ENCODE data around the gene COQ9.

COQ9 gene

DNA sequence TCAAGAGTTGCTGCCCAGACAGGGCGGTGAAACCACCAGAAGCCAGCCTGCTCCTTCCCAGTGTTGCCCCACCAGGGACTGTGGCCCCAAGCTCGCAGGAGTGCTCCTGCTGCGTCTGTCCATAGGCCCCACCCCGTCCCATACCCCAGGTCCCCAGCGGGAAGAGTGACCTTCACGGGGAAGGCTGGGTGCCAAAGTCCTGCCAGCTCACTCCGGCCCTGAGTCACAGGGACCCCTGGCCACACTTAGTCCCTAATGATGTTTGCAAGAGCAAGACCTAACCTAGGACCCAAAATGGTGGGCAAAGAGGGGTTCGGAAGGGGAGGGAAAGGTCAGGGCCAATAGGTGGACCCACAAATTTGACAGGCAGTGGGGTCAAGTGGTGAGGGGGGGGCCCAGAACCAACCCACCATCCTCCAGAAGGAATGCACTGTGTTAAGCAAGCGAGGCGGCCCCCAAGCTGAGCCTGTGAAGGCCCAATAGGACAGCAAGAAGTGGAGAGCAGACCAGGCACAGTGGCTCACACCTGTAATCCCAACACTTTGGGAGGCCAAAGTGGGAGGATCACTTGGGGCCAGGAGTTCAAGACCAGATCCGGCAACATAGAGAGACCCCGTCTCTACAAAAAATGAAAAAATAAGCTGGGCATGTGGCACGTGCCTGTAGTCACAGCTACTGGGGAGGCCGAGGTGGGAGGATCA is 35.7 kb downstream of the COQ9 start:
- Histone ChIP-seq H3K27me3 (replicated peaks; ENCODE audit: control insufficient read depth, insufficient read depth, low read length) (no peaks in the 10 kb centered on the region; the same call in 1 of the 2 replicates), H3K4me3 (replicated peaks; ENCODE audit: low read depth, low read length) (no peak overlapping the region), H3K36me3 (ENCODE audit: control insufficient read depth, insufficient read depth, low read length) (no peaks in the 10 kb centered on the region)
- no peak for DNase-seq (ENCODE audit: extremely low read depth, insufficient read length)
- TF ChIP-seq CTCF (IDR thresholded peaks at IDR 0.05; ENCODE audit: insufficient read depth, low read length, poor library complexity, severe bottlenecking): no peak

- TF ChIP-seq CTCF (IDR thresholded peaks at IDR 0.05; ENCODE audit: insufficient read depth, low read length, poor library complexity, severe bottlenecking): no peak
- H3K4me3 ChIP-seq (replicated peaks; ENCODE audit: low read depth, low read length): no peak overlapping the region
- H3K27me3 ChIP-seq (replicated peaks; ENCODE audit: control insufficient read depth, insufficient read depth, low read length): no peaks in the 10 kb centered on the region; the same call in 1 of the 2 replicates
- DNase-seq (ENCODE audit: extremely low read depth, insufficient read length): no peak
- H3K36me3 ChIP-seq (ENCODE audit: control insufficient read depth, insufficient read depth, low read length): no peaks in the 10 kb centered on the region
Measured at GRCh38 chr16:57483725-57484514, 36.6 kb downstream of the COQ9 start.

DNA sequence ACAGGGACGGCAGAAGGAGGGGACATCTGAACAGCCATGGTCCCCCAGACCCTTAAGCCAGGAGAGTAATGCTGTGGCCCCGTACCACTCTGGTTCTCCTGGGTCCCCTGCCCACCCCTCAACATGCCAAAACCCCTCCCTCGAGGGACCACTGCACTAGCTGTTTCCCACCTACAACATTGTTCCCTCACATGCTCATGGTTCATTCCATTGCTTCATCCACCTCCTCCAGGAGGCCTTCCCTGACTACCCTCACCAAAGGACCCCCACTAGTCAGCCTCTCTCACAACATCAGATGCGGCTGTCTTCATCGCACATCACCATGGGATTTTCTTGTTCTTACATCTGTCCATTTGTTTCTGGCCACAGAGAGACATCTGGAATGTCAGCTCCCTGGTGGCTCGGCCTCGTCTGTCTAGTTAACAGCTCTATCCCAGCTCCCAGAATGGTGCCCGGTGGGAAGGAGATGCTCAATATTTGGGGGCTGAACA is 37.3 kb downstream of the COQ9 start:
- no peak overlapping the region for H3K4me3 ChIP-seq (replicated peaks; ENCODE audit: low read depth, low read length)
- H3K27me3 ChIP-seq (replicated peaks; ENCODE audit: control insufficient read depth, insufficient read depth, low read length): no peaks in the 10 kb centered on the region
- no peak for TF ChIP-seq CTCF (IDR thresholded peaks at IDR 0.05; ENCODE audit: insufficient read depth, low read length, poor library complexity, severe bottlenecking)
- no peaks in the 10 kb centered on the region for H3K36me3 ChIP-seq (ENCODE audit: control insufficient read depth, insufficient read depth, low read length)
- DNase-seq (ENCODE audit: extremely low read depth, insufficient read length): no peak

DNA sequence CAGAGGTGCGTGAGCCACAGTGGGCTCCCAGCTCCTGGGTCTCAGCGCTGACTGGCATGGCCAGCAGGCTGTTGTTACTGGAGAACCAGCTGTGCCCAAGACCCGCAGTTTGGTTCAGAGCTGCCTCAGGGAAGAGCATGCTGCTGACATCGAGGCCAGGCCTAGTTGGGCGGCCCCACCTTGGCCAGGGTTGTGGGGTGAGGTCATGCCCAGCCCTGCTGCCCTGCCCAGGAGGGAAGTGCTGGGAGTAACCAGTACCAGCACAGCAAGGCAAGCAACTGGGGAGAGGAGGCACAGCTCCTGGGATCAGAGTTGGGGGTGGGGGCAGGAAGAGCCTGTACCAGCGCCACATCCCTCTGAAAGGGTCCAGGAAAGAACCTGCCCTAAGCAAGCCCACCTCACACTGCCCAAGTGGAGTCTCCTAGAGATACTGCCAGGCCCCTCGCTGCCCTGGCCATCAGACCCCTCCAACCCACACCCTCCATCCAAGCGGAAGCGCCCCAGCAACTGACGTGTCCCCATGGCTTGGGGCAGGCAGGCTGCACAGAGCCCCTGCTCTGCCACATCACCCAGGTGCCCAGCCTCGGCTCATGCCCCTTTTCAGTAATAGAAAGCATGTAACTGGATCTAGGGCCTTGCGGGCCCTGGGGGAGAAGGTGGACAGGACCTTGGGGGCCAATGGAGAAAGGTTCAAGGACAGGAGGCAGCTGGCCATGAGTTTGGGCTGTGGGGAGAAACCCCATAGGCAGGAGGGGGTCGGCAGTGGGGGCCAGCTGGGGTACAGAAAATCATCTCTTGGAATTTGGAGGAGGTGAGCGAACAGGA is 38.0 kb downstream of the COQ9 start:
- Histone ChIP-seq H3K4me3 (replicated peaks; ENCODE audit: low read depth, low read length) (peak overlapping the region; percentile 66), H3K27me3 (replicated peaks; ENCODE audit: control insufficient read depth, insufficient read depth, low read length) (no peaks in the 10 kb centered on the region), H3K36me3 (ENCODE audit: control insufficient read depth, insufficient read depth, low read length) (no peaks in the 10 kb centered on the region)
- no peak for DNase-seq (ENCODE audit: extremely low read depth, insufficient read length)
- no peak for TF ChIP-seq CTCF (IDR thresholded peaks at IDR 0.05; ENCODE audit: insufficient read depth, low read length, poor library complexity, severe bottlenecking)

DNA sequence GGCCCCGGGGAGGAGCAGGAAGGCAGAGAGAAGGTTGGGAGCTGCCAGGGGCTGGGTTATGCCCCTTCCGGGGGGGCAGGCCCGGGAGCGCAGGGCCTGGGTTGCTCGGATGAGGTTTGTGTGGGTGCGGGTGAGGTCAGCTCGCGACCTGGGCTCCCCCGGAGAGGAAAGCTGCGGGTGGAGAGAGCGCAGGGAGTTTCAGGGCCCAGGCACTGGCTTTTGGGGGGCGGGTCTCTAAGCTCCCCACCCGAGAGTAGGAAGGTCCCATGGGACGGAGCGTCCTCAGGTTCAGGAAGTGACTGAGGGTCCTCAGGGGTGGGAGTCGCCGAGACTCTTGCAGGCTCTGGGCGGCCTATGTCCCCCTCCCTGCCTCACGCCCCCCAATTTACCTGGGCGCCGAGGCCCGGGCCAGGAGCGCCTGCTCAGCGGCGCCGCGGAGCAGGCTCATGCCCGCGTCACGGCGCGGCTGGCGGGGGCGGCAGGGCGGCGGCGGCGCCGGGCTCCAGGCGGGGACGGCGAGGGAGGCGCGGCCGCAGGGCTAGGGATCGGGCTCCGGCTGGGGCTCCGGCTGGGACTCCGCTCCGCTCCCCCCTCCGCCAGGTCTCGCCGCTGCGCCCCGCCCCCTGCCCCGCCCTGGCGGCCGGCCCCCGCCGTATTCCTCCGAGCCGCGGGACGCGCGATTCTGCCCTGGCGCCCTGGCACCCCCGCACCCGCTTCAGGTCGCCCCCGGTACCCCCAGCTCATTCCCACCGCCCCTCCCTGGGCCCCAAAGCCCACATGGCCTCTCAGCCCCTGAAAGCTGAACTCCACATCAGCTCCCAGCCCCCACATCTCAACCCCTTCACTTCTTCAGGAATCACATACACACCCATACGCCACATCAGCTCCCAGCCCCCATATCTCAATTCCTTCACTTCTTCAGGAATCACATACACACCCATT is 38.9 kb downstream of the COQ9 start, which contains the start of gene DOK4:
Gene DOK4 (minus strand): TSS at position 578 of the 942 bp plus-strand sequence. CDS start 6,986 bp downstream, outside the sequence.
- Histone ChIP-seq H3K4me3 (replicated peaks; ENCODE audit: low read depth, low read length) (peak within 1 kb of the TSS; percentile 66), H3K36me3 (ENCODE audit: control insufficient read depth, insufficient read depth, low read length) (no peaks in the 10 kb centered on the region), H3K27me3 (replicated peaks; ENCODE audit: control insufficient read depth, insufficient read depth, low read length) (no peaks in the 10 kb centered on the region)
- peak; percentile 66 for DNase-seq (ENCODE audit: extremely low read depth, insufficient read length)
- TF ChIP-seq CTCF (IDR thresholded peaks at IDR 0.05; ENCODE audit: insufficient read depth, low read length, poor library complexity, severe bottlenecking): no peak
